GM19023 (cell line): ENCODE data around the gene HSPA12B.

Experiments
- ATAC-seq: cut with Tn5 transposase; IDR thresholded peaks from one replicate; pipeline ENCODE4 v1.9.1; 2021; ENCODE audit warnings: mild to moderate bottlenecking, moderate library complexity; ENCODE audit not compliant: unreplicated experiment

The HSPA12B gene

DNA sequence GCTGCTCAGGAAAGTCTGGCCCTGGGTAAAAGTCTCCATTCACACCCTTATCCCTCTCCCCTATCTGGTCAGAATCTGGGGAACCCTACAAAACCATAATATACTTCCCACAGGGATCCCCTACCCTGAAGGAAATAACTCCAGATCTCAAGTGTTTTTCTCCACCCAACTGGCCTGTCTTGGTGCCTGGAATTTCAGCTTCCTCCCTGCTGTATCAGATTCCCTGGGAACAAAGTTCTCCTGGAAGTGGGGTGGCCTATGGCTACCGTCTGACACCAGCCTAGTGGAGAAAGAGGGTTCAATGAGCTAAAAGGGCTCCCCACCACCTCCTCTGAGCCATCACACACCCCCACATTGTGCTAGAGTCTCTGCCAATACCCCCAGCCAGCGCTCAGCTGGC is 15.0 kb downstream of the HSPA12B start:
- no peak for ATAC-seq

- ATAC-seq, result no peak
Observed at GRCh38 chr20:3748073-3748472, 15.6 kb downstream of the HSPA12B start.

DNA sequence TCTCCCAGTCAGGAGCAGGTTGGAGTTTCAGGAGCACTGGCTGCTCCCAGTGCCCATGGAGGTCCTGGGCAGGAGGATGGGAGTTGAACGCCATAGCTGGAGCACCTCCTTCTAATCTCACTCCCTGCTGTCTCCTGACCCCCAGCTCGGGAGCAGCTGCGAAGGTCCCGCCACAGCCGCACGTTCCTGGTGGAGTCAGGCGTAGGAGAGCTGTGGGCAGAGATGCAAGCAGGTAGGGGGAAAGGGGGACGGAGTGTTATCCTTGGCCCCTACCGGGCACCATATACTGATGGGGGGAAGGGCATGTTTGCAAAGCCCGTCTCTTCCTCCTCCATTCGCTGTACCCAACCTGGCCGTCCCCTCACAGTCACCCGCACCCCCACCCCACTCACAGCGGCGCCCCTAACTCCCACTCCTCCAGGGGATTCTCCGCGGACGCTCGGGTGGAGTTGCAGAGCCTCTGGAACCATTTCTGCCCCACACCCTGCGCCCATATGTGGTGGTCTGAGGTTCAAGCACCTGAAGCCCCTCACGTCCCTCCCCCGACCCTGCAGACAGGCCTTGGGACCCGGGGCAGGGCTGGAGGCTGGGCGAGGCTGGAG is 16.7 kb downstream of the HSPA12B start:
- no peak for ATAC-seq

DNA sequence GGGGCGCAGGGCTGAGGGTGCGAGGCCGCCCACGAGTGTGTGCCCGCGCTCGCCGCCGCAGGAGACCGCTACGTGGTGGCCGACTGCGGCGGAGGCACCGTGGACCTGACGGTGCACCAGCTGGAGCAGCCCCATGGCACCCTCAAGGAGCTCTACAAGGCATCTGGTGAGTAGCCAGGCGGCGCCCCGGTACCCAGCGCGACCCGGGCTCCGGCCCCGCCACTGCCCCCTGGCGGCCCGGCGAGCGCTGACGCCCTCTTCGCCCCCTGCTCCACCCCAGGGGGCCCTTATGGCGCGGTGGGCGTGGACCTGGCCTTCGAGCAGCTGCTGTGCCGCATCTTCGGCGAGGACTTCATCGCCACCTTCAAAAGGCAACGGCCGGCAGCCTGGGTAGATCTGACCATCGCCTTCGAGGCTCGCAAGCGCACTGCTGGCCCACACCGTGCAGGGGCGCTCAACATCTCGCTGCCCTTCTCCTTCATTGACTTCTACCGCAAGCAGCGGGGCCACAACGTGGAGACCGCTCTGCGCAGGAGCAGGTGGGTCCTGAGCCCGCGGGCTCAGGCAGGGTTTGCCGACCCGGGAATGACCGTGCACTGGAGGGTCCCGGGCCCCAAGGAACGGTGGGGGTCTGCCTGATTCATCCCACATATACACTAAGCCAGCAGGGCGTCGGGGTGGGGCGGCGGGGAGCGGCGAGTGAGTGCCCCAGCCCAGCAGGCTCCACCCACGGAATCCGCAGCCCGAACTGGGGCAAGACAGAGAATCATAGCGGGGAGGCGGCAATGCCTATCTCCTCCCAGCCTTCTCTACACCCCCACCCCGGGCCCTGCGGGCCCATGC is 17.4 kb downstream of the HSPA12B start:
- ATAC-seq, result no peak

GRCh38 chr20:3751305-3751674 is 18.8 kb downstream of the HSPA12B start:
- ATAC-seq, result no peak

GRCh38 chr20:3751675-3752385 is 19.3 kb downstream of the HSPA12B start:
- no peak for ATAC-seq

DNA sequence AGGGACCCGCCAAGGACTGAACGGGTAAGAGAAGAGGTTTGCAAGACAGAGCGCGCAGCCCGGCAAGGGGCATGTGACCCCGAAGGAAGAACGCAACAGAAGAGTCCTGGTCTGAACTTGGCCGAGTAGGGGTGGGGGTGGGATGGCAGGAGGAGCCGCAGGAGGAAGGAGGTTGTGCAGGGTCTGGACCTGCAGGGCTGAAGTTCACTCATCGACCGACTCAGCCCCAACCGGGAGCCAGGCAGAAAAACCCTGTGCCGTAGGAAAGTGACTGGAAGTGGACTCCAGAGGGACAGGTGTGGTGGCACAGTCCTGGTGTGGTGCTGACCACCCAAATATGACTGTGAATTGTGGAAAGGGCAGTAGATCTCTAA is 19.9 kb downstream of the HSPA12B start:
- no peak for ATAC-seq

- no peak for ATAC-seq
Observed at GRCh38 chr20:3753098-3753497, 20.6 kb downstream of the HSPA12B start.

DNA sequence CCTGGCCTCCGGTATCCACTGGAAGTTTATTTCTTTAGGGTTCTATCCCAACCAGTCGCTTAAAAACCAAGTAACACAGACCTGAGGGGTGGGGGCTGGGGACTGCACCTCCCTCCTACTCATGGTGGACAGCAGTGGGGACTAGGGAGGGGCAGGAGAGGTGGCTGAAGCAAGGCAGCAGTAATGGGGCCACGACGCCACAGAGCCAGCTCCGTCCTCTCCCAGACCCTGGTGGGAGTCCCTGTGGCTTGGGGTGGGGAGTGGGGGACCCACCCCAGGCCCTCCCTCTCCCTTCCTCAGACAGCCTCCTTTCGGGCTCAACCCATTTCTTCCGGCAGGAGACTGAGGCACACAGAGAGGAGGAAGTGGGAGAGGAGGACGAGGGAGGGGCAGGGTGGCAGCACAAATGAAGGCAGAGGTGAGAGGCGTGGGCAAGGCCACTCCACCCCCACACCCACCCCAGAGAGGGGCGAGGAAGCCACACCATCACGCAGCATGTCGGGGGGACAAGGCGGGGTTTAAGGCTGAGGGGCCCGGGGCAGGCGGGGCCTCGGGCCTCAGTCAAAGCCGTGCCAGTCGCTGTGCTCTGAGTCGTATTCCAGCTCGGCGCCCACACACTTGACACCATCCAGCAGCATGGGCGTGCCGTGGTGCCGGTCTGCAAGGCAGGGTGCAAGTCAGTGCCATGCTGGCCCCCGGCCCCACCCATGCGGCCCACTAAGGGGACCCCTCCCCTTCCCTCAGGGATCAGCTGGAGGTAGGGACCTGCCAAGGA is 21.2 kb downstream of the HSPA12B start:
- ATAC-seq, result no peak

GRCh38 chr20:3754276-3754630 is 21.8 kb downstream of the HSPA12B start:
- ATAC-seq, result no peak

DNA sequence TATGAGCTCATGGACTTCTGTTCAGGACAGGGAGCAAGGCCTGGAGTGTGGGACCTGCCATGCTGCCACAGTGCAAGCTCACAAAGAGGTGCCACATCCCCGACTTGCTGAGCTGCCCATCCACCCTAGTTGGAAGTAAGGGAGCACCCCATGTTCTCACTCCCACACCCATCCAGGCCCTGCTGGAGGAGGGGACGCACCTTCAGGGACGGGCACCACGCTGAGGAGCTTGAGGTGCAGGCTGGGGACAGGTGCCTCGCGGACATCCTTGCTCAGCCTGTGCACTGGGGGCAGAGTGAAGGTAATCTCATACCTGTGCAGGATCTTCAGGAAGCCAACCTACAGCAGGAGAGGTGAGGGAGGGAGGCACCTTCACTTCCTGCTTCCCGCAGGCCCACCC is 22.8 kb downstream of the HSPA12B start:
- ATAC-seq, result no peak

DNA sequence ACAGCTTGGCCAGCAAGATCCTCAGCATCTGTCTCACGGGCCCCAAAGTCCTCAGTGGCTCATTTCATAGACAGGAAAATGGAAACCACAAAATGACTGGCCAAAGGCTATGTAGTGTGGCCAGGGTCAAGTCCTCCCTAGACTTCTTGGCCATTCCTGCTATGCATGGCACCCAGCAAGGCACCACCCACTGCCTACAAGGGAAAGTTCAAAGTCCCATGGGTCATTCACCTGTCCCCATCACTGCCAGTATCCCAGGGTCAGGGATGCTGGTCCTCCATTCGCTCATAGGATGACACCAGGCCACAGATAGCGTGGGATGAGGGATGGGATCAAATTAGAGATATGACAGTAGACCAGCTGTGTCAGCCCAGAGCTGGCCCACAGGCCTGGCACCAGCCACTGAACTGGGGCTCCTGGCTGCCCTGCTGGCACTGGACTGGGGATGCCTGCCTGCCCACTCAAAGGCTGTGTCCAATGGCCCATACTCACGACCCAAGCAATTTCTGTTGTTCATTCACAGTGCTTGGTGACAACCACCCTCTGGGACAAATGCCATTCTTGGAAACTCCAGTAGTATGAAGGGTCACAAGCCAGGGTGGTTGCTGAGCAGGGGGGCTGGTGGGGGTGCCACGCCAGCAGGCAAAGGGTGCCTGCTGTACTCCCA is 23.5 kb downstream of the HSPA12B start:
- no peak for ATAC-seq

DNA sequence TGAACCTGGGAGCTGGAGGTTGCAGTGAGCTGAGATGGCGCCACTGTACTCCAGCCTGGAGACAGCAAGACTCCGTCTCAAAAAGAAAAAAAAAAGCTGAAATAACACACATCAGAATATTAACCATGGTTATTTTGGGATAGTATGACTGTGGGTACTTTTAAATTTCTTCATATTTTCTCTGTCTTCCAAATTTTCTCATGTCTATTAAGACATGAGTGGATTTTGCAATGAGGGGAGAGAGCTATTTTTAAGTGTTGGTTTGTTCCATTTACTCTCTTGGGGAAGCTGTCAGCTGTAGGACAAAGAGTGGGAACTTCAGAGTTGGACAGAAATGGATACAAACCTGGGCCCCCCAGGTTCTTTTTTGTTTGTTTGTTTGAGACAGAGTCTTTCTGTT is 24.8 kb downstream of the HSPA12B start:
- no peak for ATAC-seq

- ATAC-seq, result no peak
Observed at GRCh38 chr20:3758566-3758965, 26.1 kb downstream of the HSPA12B start.

DNA sequence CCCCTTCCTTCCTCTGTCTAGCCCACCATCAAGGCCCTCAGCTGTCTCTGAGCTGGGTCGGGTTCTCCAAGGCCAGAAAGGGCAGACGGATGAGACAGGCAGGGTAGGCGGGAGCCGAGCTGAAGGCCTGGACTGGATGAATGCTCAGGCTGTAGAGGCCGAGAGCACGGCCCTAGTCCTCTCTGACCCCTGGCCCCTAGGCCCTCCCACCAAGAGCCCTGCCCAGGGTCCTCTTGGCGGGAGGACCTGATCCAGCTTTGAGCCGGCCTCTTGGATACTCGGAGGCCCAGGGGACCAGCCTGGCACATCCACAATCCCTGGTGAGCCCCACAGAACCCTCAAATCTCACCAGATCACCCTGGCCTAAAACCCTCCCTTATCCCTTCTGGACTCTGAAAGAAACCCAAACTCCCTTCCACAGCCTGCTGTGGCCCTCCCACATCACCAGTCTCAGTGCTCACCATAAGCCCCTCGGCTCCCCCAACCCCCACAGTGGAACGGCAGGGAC is 26.9 kb downstream of the HSPA12B start:
- ATAC-seq, result no peak

- ATAC-seq, result no peak
Observed at GRCh38 chr20:3759884-3760283, 27.4 kb downstream of the HSPA12B start.

GRCh38 chr20:3760655-3761348 is 28.3 kb downstream of the HSPA12B start:
- no peak for ATAC-seq

- ATAC-seq, result no peak
Observed at GRCh38 chr20:3763671-3764601, 31.5 kb downstream of the HSPA12B start.

- ATAC-seq, result no peak
Observed at GRCh38 chr20:3764659-3765058, 32.2 kb downstream of the HSPA12B start.
